Measurements from ENCODE around the gene PCNT.

PCNT gene

GRCh38 chr21:46323710-46324389 lies at the start of gene PCNT, which contains the start of gene C21orf58:
Gene PCNT, plus strand, starts transcription at chr21:46324156. Its CDS starts 73 bp downstream, at chr21:46324229.
Gene C21orf58, minus strand, starts transcription at chr21:46323870. Its CDS starts 1,132 bp downstream, at chr21:46322738.
- TF ChIP-seq CTCF (IDR thresholded peaks at IDR 0.05; ENCODE audit: control insufficient read depth, insufficient read depth, low read depth, low read length, missing control alignments): no peak
- peak within 1 kb of the TSS; percentile 86 for H3K4me3 ChIP-seq (ENCODE audit: control insufficient read depth, low read depth, low read length)
- DNase-seq (ENCODE audit: low read depth): peak; percentile 89

- no peak for TF ChIP-seq CTCF (IDR thresholded peaks at IDR 0.05; ENCODE audit: control insufficient read depth, insufficient read depth, low read depth, low read length, missing control alignments)
- no peak overlapping the region for H3K4me3 ChIP-seq (ENCODE audit: control insufficient read depth, low read depth, low read length)
- DNase-seq (ENCODE audit: low read depth): no peak
These were observed 49.1 kb upstream of the PCNT start for GRCh38 chr21:46274797-46275390.

GRCh38 chr21:46284077-46284644 lies 39.8 kb upstream of the PCNT start:
- no peak overlapping the region for H3K4me3 ChIP-seq (ENCODE audit: control insufficient read depth, low read depth, low read length)
- no peak for DNase-seq (ENCODE audit: low read depth)
- no peak for TF ChIP-seq CTCF (IDR thresholded peaks at IDR 0.05; ENCODE audit: control insufficient read depth, insufficient read depth, low read depth, low read length, missing control alignments)

- no peak for DNase-seq (ENCODE audit: low read depth)
- H3K4me3 ChIP-seq (ENCODE audit: control insufficient read depth, low read depth, low read length): peak overlapping the region; percentile 74
- no peak for TF ChIP-seq CTCF (IDR thresholded peaks at IDR 0.05; ENCODE audit: control insufficient read depth, insufficient read depth, low read depth, low read length, missing control alignments)
These were observed 39.2 kb upstream of the PCNT start for GRCh38 chr21:46284733-46285132.

- DNase-seq (ENCODE audit: low read depth): no peak
- TF ChIP-seq CTCF (IDR thresholded peaks at IDR 0.05; ENCODE audit: control insufficient read depth, insufficient read depth, low read depth, low read length, missing control alignments): no peak
- peak within 1 kb of the TSS; percentile 74 for H3K4me3 ChIP-seq (ENCODE audit: control insufficient read depth, low read depth, low read length)
These were observed 38.7 kb upstream of the PCNT start, which contains the start of gene MCM3AP for GRCh38 chr21:46285206-46285661. Gene MCM3AP, minus strand, starts transcription at chr21:46285611. Its CDS starts 325 bp downstream, at chr21:46285286.

GRCh38 chr21:46285761-46286647 lies 38.0 kb upstream of the PCNT start, which contains the start of gene YBEY:
Gene YBEY, plus strand, starts transcription at chr21:46286342. Its CDS starts 572 bp downstream, at chr21:46286914.
- H3K4me3 ChIP-seq (ENCODE audit: control insufficient read depth, low read depth, low read length): peak within 1 kb of the TSS; percentile 74
- peak; percentile 41 for TF ChIP-seq CTCF (IDR thresholded peaks at IDR 0.05; ENCODE audit: control insufficient read depth, insufficient read depth, low read depth, low read length, missing control alignments)
- DNase-seq (ENCODE audit: low read depth): peak; percentile 65

Data from AG09309 (cell line).